ENCODE measurements around the gene RASAL2. TPM values are rescaled to one million over a fixed set of nuclear protein-coding genes. Genes with fewer than 3 reads are reported as not detected.

The RASAL2 gene
- total and polyA plus RNA-seq, 10 donors = 0.42 to 24.4 (median 14.6) TPM

GRCh38 chr1:178284058-178284457, 190.2 kb downstream of the RASAL2 start:
- peak overlapping the region in 1 of 8 donors; percentile 28 for H3K27ac ChIP-seq

GRCh38 chr1:178291166-178291565, 197.3 kb downstream of the RASAL2 start:
- no peaks in the 10 kb centered on the region for H3K27me3 ChIP-seq (replicated peaks in 1 of 7)
- no peaks in the 10 kb centered on the region for H3K36me3 ChIP-seq
- TF ChIP-seq POLR2A (IDR thresholded peaks at IDR 0.05) (no peak), CTCF (IDR thresholded peaks at IDR 0.05 in 8 of 11, conservative IDR thresholded peaks at IDR 0.05 in 3 of 11) (no peak), POLR2AphosphoS5 (IDR thresholded peaks at IDR 0.05) (no peak)
- DNase-seq = no peak
- H3K9me3 ChIP-seq = no peaks in the 10 kb centered on the region
- H3K4me1 ChIP-seq = no peaks in the 10 kb centered on the region
- WGBS, 5 donors = 83 to 95% (median 94%) methylated on average over 1 of the region's 1 CpG
- H3K4me3 ChIP-seq = no peak overlapping the region
- intact Hi-C loops (cut with DNase I; ENCODE audit: low total_unique reads) = no loop called here
- no peak overlapping the region for H3K27ac ChIP-seq

More at GRCh38 chr1:178284058-178284457, 190.2 kb downstream of the RASAL2 start:
- no peaks in the 10 kb centered on the region for H3K36me3 ChIP-seq
- no peak overlapping the region for H3K4me3 ChIP-seq
- TF ChIP-seq POLR2AphosphoS5 (IDR thresholded peaks at IDR 0.05) (no peak), POLR2A (IDR thresholded peaks at IDR 0.05) (no peak), CTCF (IDR thresholded peaks at IDR 0.05 in 8 of 11, conservative IDR thresholded peaks at IDR 0.05 in 3 of 11) (no peak)
- 30 to 58% (median 43%) methylated on average over 3 of the region's 3 CpGs for WGBS, 5 donors
- DNase-seq = no peak
- no peaks in the 10 kb centered on the region for H3K27me3 ChIP-seq (replicated peaks in 1 of 7)
- intact Hi-C loops (cut with DNase I; ENCODE audit: low total_unique reads) = no loop called here
- peaks cover 0 to 30% (median 11%) of the 10 kb centered on the region in 6 donors for H3K4me1 ChIP-seq
- H3K9me3 ChIP-seq = no peaks in the 10 kb centered on the region

GRCh38 chr1:178294654-178295053, 200.8 kb downstream of the RASAL2 start:
- WGBS, 5 donors = 89 to 100% (median 94%) methylated on average over 1 of the region's 1 CpG
- Histone ChIP-seq H3K9me3 (no peaks in the 10 kb centered on the region), H3K27ac (no peak overlapping the region), H3K27me3 (replicated peaks in 1 of 7) (no peaks in the 10 kb centered on the region), H3K4me3 (no peak overlapping the region), H3K36me3 (no peaks in the 10 kb centered on the region), H3K4me1 (peaks cover 0 to 2% (median under 1%) of the 10 kb centered on the region in 6 donors)
- no peak for DNase-seq
- intact Hi-C loops (cut with DNase I; ENCODE audit: low total_unique reads) = loop anchor here (5.0 kb wide), 1 partner anchor 208 kb away; no protein-coding TSS in a partner anchor
- TF ChIP-seq POLR2AphosphoS5 (IDR thresholded peaks at IDR 0.05) = no peak
- TF ChIP-seq POLR2A (IDR thresholded peaks at IDR 0.05) = no peak
- no peak for TF ChIP-seq CTCF (IDR thresholded peaks at IDR 0.05 in 8 of 11, conservative IDR thresholded peaks at IDR 0.05 in 3 of 11)

GRCh38 chr1:178300352-178300699, 206.4 kb downstream of the RASAL2 start:
- TF ChIP-seq POLR2A (IDR thresholded peaks at IDR 0.05) (no peak), POLR2AphosphoS5 (IDR thresholded peaks at IDR 0.05) (no peak), CTCF (IDR thresholded peaks at IDR 0.05 in 8 of 11, conservative IDR thresholded peaks at IDR 0.05 in 3 of 11) (no peak)
- Histone ChIP-seq H3K27ac (peak overlapping the region in 3 of 8 donors; percentile 12 to 27 (median 23)), H3K9me3 (no peaks in the 10 kb centered on the region), H3K27me3 (replicated peaks in 1 of 7) (no peaks in the 10 kb centered on the region), H3K4me1 (peaks cover 0 to 9% (median 6%) of the 10 kb centered on the region in 6 donors), H3K4me3 (no peak overlapping the region), H3K36me3 (no peaks in the 10 kb centered on the region)
- DNase-seq = no peak
- intact Hi-C loops (cut with DNase I; ENCODE audit: low total_unique reads) = no loop called here

All from spleen (tissue), 11 donors.